ENCODE data around the gene HLA-DMB. TPM values are rescaled to one million over a fixed set of nuclear protein-coding genes. Genes with fewer than 3 reads are reported as not detected.

The HLA-DMB gene
- polyA plus RNA-seq, 2 donors = 2.5 to 7.3 TPM

DNA sequence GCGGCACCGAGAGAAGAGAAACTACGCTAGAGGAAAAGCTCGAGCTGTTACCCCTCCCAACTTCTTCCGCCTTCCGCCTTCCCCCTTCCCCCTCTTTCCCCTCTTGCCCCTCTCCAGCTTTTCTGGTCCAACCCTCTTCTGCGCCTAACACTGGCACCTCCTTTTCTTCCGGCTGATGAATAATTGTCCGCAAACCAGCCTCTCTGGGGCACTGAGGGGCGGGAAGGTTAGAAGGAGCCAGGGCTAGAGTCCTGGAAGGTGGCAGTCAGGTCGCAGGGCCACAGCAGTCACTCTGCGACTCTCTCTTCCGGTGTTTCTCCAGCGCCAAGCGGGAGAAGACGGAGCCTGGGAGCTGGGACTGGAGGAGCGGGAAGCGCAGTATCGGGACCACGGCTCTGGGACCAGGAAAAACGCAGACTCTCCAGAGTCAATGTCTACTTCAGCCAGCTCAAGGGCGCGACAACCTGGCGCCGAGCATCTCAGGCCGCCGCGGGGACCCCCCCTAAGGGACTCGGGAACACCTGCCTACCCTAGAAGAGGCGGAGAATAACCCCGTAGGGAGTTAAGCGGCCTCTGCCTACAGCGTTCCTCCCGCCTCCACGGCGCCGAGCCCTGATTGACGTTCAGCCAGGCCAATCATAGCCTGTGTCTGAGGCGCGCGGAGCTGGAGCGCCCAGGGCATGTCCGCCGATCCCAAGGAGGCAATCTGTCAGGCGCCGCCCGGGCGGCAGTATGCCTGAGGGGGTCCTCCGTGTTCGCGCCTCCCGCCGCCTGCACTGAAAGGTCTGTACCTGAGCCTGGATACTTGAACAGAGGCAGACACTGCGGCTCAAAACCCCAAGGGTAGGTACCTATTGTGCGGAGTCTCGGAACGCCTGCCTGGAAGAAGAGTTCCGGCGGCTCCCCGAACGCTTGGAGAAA, 46.5 kb downstream of the HLA-DMB start:
- Histone ChIP-seq H3K36me3 (ENCODE audit: control insufficient read depth in 2 of 2, insufficient read depth in 2 of 2, low read length in 1 of 2) (no peaks in the 10 kb centered on the region), H3K9me3 (ENCODE audit: control insufficient read depth in 2 of 2, insufficient read depth in 1 of 2, low read depth in 1 of 2, low read length in 1 of 2) (no peaks in the 10 kb centered on the region), H3K27me3 (ENCODE audit: control insufficient read depth in 1 of 2, insufficient read depth in 2 of 2, low read length in 2 of 2) (no peaks in the 10 kb centered on the region), H3K27ac (ENCODE audit: low read depth in 2 of 2, low read length in 1 of 2) (peak overlapping the region; percentile 95 to 97), H3K4me1 (ENCODE audit: control insufficient read depth in 2 of 2, insufficient read depth in 2 of 2, low read length in 1 of 2) (peaks cover 0 to 3% of the 10 kb centered on the region in 2 donors), H3K4me3 (ENCODE audit: low read depth in 1 of 2, low read length in 2 of 2) (peak overlapping the region; percentile 78 to 94)
- 0% methylated on average over 60 to 61 of the region's 61 CpGs for WGBS, 2 donors

DNA sequence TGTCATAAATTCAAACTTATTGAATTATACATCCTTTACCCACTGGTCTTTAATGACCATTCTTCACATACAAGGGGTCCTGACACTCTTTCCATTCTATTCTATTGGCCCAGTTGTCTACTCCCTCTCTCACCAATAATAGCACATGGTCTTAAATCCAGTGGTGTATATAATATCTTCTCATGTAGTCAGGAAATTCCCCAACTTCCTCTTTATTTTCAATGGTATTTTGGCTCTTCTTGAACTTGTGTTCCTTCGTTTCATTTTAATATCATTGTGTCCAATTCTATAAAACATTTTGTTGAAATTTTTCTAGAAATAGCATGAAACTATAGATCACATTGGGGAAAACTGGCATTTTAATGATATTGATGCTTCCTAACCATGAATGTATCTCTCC, 50.0 kb downstream of the HLA-DMB start:
- peaks cover 0 to 3% of the 10 kb centered on the region in 2 donors for H3K4me1 ChIP-seq (ENCODE audit: control insufficient read depth in 2 of 2, insufficient read depth in 2 of 2, low read length in 1 of 2)
- no peaks in the 10 kb centered on the region for H3K27me3 ChIP-seq (ENCODE audit: control insufficient read depth in 1 of 2, insufficient read depth in 2 of 2, low read length in 2 of 2)
- no peak overlapping the region for H3K27ac ChIP-seq (ENCODE audit: low read depth in 2 of 2, low read length in 1 of 2)
- no peaks in the 10 kb centered on the region for H3K36me3 ChIP-seq (ENCODE audit: control insufficient read depth in 2 of 2, insufficient read depth in 2 of 2, low read length in 1 of 2)
- no peak overlapping the region for H3K4me3 ChIP-seq (ENCODE audit: low read depth in 1 of 2, low read length in 2 of 2)
- no peaks in the 10 kb centered on the region for H3K9me3 ChIP-seq (ENCODE audit: control insufficient read depth in 2 of 2, insufficient read depth in 1 of 2, low read depth in 1 of 2, low read length in 1 of 2)
- 44 to 52% methylated on average over 1 of the region's 1 CpG for WGBS, 2 donors

DNA sequence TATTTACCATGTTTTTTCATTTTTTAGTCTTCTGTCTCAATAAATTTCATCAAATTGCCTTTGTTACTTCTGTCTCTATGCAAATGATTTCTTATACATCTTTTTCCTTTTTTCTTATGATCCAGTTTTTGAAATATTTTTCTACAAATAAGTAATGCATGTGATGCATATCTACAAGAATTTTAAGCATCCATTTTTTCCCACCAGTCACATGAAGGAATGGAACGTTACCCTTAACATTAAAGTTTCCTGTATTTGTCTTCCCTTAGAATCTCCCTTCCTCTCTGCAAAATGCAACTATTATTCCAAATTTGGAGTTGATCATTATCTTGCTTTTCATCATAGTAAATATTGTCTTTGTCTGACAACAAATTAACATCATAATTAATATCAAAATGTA, 51.3 kb downstream of the HLA-DMB start:
- no peak overlapping the region for H3K27ac ChIP-seq (ENCODE audit: low read depth in 2 of 2, low read length in 1 of 2)
- H3K36me3 ChIP-seq (ENCODE audit: control insufficient read depth in 2 of 2, insufficient read depth in 2 of 2, low read length in 1 of 2) = no peaks in the 10 kb centered on the region
- no peaks in the 10 kb centered on the region for H3K4me1 ChIP-seq (ENCODE audit: control insufficient read depth in 2 of 2, insufficient read depth in 2 of 2, low read length in 1 of 2)
- WGBS, 2 donors = 76 to 80% methylated on average over 1 of the region's 1 CpG
- no peaks in the 10 kb centered on the region for H3K9me3 ChIP-seq (ENCODE audit: control insufficient read depth in 2 of 2, insufficient read depth in 1 of 2, low read depth in 1 of 2, low read length in 1 of 2)
- no peak overlapping the region for H3K4me3 ChIP-seq (ENCODE audit: low read depth in 1 of 2, low read length in 2 of 2)
- H3K27me3 ChIP-seq (ENCODE audit: control insufficient read depth in 1 of 2, insufficient read depth in 2 of 2, low read length in 2 of 2) = no peaks in the 10 kb centered on the region

DNA sequence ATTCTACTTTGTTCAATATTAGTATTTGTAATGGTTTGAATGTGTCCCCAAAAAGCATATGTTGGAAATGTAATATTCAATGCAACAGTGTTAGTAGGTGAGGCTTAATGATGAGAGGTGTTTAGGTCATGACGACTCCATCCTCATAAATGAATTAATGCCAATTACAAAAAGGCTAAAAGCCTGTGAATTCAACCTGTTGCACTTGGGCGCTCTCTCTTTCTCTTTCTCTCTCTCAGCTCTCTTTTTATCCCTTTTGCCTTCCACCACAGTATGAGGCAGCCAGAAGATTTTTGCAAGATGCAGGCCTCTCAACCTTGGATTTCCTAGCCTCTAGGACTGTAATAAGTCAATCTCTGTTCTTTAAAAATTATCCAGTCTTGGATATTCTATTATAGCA, 52.3 kb downstream of the HLA-DMB start:
- H3K36me3 ChIP-seq (ENCODE audit: control insufficient read depth in 2 of 2, insufficient read depth in 2 of 2, low read length in 1 of 2) = no peaks in the 10 kb centered on the region
- no peaks in the 10 kb centered on the region for H3K27me3 ChIP-seq (ENCODE audit: control insufficient read depth in 1 of 2, insufficient read depth in 2 of 2, low read length in 2 of 2)
- 87 to 94% methylated on average over 2 of the region's 2 CpGs for WGBS, 2 donors

DNA sequence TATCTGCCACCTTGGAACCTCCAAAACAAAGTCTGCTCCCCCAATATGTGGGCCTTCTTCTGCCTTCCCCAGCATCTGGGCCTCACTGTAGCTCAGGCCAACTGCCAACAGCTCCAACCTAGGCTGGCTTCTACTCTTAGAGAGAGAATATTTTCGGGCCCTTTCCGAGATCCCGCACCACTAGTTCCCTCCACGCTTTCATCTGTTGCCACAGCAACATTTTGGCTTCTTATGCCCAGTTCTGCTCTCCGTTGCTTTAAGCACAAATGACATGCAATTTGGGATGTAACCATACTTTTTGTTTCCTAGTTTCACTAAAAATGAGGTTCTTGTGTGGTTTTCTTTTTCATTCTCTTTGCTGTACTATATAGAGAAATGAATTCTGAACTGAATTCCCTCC, 53.2 kb downstream of the HLA-DMB start:
- Histone ChIP-seq H3K9me3 (ENCODE audit: control insufficient read depth in 2 of 2, insufficient read depth in 1 of 2, low read depth in 1 of 2, low read length in 1 of 2) (no peaks in the 10 kb centered on the region), H3K27me3 (ENCODE audit: control insufficient read depth in 1 of 2, insufficient read depth in 2 of 2, low read length in 2 of 2) (no peaks in the 10 kb centered on the region), H3K4me3 (ENCODE audit: low read depth in 1 of 2, low read length in 2 of 2) (no peak overlapping the region), H3K4me1 (ENCODE audit: control insufficient read depth in 2 of 2, insufficient read depth in 2 of 2, low read length in 1 of 2) (no peaks in the 10 kb centered on the region), H3K27ac (ENCODE audit: low read depth in 2 of 2, low read length in 1 of 2) (no peak overlapping the region), H3K36me3 (ENCODE audit: control insufficient read depth in 2 of 2, insufficient read depth in 2 of 2, low read length in 1 of 2) (no peaks in the 10 kb centered on the region)
- WGBS, 2 donors = 78 to 84% methylated on average over 5 of the region's 5 CpGs

More for the DNA sequence above, 52.3 kb downstream of the HLA-DMB start:
- no peak overlapping the region for H3K4me3 ChIP-seq (ENCODE audit: low read depth in 1 of 2, low read length in 2 of 2)
- H3K4me1 ChIP-seq (ENCODE audit: control insufficient read depth in 2 of 2, insufficient read depth in 2 of 2, low read length in 1 of 2) = no peaks in the 10 kb centered on the region
- no peak overlapping the region for H3K27ac ChIP-seq (ENCODE audit: low read depth in 2 of 2, low read length in 1 of 2)
- no peaks in the 10 kb centered on the region for H3K9me3 ChIP-seq (ENCODE audit: control insufficient read depth in 2 of 2, insufficient read depth in 1 of 2, low read depth in 1 of 2, low read length in 1 of 2)

DNA sequence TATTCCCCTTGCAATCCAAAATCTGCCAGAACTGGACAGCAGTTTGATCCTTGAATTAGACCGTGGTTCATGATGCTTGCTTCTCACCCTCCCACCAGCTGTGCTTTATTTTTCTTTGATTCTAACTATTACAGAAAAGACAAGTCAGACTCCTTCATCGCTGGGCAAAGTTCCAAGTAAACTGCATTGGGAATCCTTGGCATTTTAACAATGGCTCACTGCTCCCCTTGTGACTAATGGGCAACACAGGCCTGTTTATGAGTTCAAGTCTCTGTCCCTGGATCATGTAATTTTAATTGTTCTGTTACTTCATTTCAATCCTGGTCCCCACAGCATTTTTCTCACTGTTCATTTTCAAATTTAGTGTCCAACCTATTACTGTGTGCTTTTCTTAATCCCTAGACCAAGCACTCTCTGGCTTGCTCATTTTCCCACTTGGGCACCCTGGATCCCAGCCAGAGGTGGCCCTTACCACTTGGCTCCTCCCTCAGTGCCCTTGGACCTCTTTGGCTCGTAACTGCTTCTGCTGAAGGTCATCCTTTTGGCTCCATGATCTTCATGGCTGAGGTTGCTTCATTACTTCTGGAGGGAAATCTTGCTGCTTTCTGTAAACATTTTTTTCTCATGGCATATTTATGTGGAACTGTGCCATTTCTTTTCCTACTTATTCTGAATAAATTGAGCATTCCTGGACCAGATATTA, 54.0 kb downstream of the HLA-DMB start:
- WGBS, 2 donors = 38 to 49% methylated on average over 3 of the region's 3 CpGs
- H3K27ac ChIP-seq (ENCODE audit: low read depth in 2 of 2, low read length in 1 of 2) = peak overlapping the region; percentile 22 to 38

DNA sequence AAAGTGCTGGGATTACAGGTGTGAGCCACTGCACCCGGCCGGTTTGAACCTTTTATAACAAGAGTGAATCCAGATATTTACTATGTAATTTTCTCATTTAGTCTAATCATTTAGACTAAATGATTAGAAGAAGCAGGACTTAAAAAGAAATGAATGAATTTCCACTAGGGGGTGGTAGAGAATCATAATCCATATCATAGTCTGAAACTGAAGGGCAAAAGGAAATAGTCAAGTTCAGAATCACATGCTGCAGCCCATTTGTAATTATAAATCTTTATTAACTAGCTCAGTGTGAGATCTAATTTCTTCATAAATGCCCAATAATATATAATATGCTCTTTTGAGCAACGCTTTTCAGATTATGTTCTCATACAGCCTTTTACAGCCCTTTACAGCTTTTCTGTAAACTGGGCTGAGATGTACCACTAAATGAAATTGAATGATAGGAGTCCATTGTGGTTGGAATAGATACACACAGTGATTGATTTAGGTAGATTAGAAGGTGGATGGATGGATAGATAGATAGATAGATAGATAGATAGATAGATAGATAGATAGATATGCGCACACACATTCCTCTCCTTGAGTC, 55.0 kb downstream of the HLA-DMB start:
- Histone ChIP-seq H3K4me3 (ENCODE audit: low read depth in 1 of 2, low read length in 2 of 2) (no peak overlapping the region), H3K36me3 (ENCODE audit: control insufficient read depth in 2 of 2, insufficient read depth in 2 of 2, low read length in 1 of 2) (no peaks in the 10 kb centered on the region), H3K27me3 (ENCODE audit: control insufficient read depth in 1 of 2, insufficient read depth in 2 of 2, low read length in 2 of 2) (no peaks in the 10 kb centered on the region), H3K4me1 (ENCODE audit: control insufficient read depth in 2 of 2, insufficient read depth in 2 of 2, low read length in 1 of 2) (no peaks in the 10 kb centered on the region), H3K9me3 (ENCODE audit: control insufficient read depth in 2 of 2, insufficient read depth in 1 of 2, low read depth in 1 of 2, low read length in 1 of 2) (no peaks in the 10 kb centered on the region), H3K27ac (ENCODE audit: low read depth in 2 of 2, low read length in 1 of 2) (no peak overlapping the region)
- 40 to 49% methylated on average over 4 of the region's 4 CpGs for WGBS, 2 donors

More for the DNA sequence above, 54.0 kb downstream of the HLA-DMB start:
- no peaks in the 10 kb centered on the region for H3K36me3 ChIP-seq (ENCODE audit: control insufficient read depth in 2 of 2, insufficient read depth in 2 of 2, low read length in 1 of 2)
- H3K27me3 ChIP-seq (ENCODE audit: control insufficient read depth in 1 of 2, insufficient read depth in 2 of 2, low read length in 2 of 2) = no peaks in the 10 kb centered on the region
- no peaks in the 10 kb centered on the region for H3K4me1 ChIP-seq (ENCODE audit: control insufficient read depth in 2 of 2, insufficient read depth in 2 of 2, low read length in 1 of 2)
- no peak overlapping the region for H3K4me3 ChIP-seq (ENCODE audit: low read depth in 1 of 2, low read length in 2 of 2)
- no peaks in the 10 kb centered on the region for H3K9me3 ChIP-seq (ENCODE audit: control insufficient read depth in 2 of 2, insufficient read depth in 1 of 2, low read depth in 1 of 2, low read length in 1 of 2)

Other genes starting within 250 kb of the HLA-DMB start
- under 1 TPM in 1 of 2 donors, not detected in 1; 0.24 TPM for gene HLA-DQA2, start 199.6 kb downstream of the HLA-DMB start, polyA plus RNA-seq
- 10 to 100 TPM in 1 of 2 donors, under 1 TPM in 1; 0.51 to 11.9 TPM for gene HLA-DQB2, start 177.5 kb downstream of the HLA-DMB start, polyA plus RNA-seq
- gene HLA-DOB, start 124.0 kb downstream of the HLA-DMB start, polyA plus RNA-seq = 1 to 10 TPM in 1 of 2 donors, under 1 TPM in 1; 0.75 to 1.9 TPM
- 10 to 100 TPM; 19.3 to 40.5 TPM for gene TAP2, start 102.3 kb downstream of the HLA-DMB start, polyA plus RNA-seq
- 10 to 100 TPM; 63.1 to 66.9 TPM for gene PSMB8, start 97.0 kb downstream of the HLA-DMB start, polyA plus RNA-seq
- 10 to 100 TPM; 29.3 to 34.2 TPM for gene TAP1, start 87.3 kb downstream of the HLA-DMB start, polyA plus RNA-seq
- gene PSMB9, start 86.8 kb downstream of the HLA-DMB start, polyA plus RNA-seq = 10 to 100 TPM; 14.5 to 25.5 TPM
- 10 to 100 TPM; 11.3 to 14.4 TPM for gene HLA-DMA, start 12.1 kb upstream of the HLA-DMB start, polyA plus RNA-seq
- gene BRD2, start 27.6 kb upstream of the HLA-DMB start, polyA plus RNA-seq = 10 to 100 TPM; 86.9 to 97.6 TPM
- 1 to 10 TPM in 1 of 2 donors, under 1 TPM in 1; 0.49 to 1.5 TPM for gene HLA-DOA, start 68.6 kb upstream of the HLA-DMB start, polyA plus RNA-seq
- 10 to 100 TPM in 1 of 2 donors, 1 to 10 TPM in 1; 7.8 to 27.2 TPM for gene HLA-DPA1, start 132.6 kb upstream of the HLA-DMB start, polyA plus RNA-seq
- gene HLA-DPB1, start 135.0 kb upstream of the HLA-DMB start, polyA plus RNA-seq = 10 to 100 TPM in 1 of 2 donors, 1 to 10 TPM in 1; 8.7 to 39.1 TPM